ENCODE results near the gene ARHGAP6.

ARHGAP6 gene

DNA sequence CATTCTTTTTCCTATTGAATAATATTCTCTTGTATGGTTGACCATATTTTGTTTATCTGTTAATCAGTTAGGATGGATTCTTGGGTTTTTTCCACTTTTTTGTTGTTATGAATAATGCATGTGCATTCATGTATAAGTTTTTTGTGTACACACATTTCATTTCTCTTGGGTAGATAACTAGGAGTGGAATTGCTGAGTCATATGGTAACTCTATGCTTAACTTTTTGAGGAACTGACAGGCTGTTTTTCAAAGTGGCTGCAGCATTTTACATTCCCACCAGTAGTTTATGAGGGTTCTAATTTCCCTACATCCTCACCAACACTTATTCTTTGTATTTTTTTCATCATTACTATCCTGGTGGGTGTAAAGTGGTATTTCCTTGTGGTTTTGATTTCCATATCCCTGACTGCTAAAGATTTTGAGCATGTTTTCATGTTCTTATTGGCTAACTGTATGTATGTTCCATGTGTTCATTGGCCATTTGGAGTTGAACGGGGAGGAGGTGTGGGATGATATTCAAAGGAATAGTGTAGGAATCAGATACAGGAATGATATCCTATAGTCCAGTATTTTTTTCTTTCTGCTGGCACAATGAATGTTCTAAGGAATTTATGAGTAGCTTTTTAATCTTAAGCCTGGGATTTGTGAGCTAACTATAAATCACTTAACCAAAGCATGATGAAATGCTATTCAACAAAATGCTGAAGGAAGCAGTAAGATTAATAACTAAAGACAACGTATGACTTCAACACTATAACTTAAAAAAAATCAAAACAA is 258.2 kb downstream of the ARHGAP6 start:
- in situ Hi-C loops (cut with MboI; ENCODE audit: low sequenced_read_pairs), result no loop called here

DNA sequence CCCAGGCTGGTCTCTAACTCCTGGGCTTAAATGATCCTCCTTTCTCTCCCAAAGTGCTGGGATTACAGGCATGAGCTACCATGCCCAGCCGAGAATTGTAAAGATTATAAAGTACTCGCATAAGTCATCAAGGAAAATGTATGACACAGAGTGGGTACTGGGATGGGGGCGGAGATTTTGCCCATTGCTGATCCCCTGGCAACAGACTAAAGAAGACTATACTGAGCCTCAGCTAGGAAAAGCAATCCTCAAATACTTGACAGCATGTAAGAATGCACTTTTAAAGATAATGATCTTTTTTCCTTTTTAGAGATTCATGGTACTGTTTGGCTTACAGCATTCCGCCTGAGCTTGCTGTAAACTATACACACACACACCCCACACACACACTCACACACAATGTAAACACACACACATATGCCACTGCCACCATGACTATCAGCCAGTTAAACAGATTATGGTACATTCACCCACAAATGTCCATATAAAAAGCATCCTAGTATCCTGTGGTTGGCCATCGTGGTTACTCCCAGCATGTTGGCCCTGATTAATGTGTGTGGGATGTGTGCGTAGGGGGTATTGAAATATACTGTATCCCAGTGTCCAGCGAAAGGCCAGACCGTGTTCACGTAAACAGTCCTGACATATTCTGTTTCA is 259.5 kb downstream of the ARHGAP6 start:
- in situ Hi-C loops (cut with MboI; ENCODE audit: low sequenced_read_pairs), result no loop called here

DNA sequence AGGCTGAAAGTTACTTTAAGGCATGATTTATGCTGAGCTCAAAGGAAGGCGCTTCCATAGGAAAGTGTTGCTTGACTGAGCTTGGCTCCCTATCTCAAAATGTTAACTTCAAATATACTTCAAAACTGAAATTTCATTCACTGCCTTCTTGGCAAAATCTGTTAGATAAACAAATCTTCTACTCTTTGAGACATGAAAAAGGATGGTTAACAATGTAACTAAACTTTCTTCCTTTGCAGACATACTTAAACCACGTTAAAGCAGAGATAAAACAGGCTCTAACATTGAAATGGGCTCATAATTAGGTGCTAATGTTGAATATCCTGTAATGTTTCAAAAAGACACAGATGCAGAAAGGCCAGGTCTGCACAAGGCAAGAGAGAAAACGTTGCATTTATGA is 262.1 kb downstream of the ARHGAP6 start:
- in situ Hi-C loops (cut with MboI; ENCODE audit: low sequenced_read_pairs), result no loop called here

DNA sequence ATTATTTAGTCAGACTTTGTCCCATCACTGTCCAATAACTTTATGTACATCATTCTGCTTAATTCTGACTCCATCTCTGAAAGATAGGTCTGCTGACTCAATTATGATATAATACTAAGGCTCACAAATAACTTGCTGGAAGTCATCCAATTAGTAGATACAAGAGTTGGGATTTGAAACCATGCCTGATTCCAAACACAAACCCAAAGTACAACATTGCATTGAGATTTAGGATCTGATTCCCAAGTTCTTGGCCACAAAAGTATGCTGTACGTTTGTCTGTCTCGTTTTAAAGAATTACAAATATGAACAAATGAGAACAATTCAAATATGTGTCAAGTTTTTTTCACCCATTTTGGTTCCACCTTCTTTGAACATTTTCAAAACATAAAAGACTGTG is 263.8 kb downstream of the ARHGAP6 start:
- in situ Hi-C loops (cut with MboI; ENCODE audit: low sequenced_read_pairs), result no loop called here

DNA sequence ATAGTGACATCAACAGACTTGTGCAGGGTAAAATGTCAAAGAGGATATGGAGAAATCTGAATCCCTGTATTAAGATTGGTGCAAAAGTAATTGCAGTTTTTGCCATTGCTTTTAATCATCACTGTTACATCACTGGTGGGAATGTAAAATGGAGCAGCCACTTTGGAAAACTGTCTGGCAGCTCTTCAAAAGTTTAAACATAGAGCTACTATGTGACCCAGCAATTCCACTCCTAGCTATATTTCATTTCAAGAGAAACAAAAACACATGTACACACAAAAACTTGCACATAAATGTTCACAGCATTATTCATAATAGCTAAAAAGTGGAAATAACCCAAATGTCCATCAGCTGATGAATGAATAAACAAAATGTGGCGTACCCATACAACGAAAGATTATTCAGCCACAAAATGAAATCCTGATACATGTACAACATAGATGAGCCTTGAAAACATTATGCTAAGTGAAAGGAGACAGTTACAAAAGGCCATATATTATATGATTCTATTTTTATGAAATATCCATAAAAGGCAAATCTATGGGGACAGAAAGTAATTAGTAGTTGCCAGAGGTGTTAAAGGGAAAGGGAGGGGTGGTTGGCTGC is 266.1 kb downstream of the ARHGAP6 start:
- in situ Hi-C loops (cut with MboI; ENCODE audit: low sequenced_read_pairs), result no loop called here

DNA sequence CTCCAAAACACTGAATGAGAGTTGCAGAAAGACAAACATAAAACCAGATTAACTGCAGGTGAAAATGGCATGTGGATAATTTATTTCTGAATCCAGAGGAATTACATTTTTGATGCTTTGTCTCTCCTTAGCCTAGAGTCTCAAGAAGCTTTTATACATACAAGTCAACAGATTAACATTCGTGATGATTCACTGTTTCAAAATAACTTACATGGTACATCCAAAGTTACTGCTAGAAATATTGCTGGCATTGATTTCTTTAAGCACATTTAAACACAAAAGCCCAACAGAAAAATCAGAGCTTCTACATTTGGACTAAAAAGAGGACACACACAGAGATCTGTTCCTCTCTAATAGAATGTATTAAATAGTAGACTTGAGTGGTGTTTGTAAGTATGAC is 266.9 kb downstream of the ARHGAP6 start:
- in situ Hi-C loops (cut with MboI; ENCODE audit: low sequenced_read_pairs), result no loop called here

DNA sequence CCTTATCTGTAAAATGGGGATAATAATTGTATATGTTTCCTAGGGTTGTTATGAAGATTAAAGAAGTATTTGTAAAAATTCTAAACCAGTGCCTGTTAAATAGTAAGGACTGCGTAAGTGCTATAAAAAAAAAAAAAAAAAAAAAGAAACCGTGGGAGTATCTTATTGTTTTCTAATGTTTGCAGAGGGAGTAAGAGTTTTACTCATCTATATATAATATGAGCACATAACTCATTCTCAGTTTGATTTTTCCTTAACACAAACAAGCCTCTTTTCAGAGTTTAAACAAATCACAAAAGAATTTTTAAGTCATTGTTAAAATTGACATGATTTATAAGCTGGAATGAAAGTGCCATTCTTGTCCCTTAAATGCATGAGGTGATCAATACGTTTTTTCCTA is 267.6 kb downstream of the ARHGAP6 start:
- in situ Hi-C loops (cut with MboI; ENCODE audit: low sequenced_read_pairs), result no loop called here

DNA sequence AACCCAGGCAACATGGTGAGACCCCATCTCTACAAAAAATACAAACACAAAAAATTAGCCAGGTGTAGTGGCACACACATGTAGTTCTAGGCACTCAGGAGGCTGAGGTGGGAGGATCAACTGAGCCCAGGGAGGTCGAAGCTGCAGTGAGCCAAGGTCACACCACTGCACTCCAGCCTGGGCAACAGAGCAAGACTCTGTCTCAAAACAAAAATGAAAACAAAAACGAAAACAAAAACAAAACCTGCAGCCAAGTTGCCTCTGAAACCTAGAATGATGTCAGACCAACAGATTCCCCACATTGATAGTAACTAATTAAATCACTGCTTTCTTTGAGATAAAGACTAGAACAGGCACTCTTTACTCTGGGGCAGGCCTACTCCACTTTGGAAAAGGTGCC is 268.0 kb downstream of the ARHGAP6 start:
- in situ Hi-C loops (cut with MboI; ENCODE audit: low sequenced_read_pairs), result no loop called here

DNA sequence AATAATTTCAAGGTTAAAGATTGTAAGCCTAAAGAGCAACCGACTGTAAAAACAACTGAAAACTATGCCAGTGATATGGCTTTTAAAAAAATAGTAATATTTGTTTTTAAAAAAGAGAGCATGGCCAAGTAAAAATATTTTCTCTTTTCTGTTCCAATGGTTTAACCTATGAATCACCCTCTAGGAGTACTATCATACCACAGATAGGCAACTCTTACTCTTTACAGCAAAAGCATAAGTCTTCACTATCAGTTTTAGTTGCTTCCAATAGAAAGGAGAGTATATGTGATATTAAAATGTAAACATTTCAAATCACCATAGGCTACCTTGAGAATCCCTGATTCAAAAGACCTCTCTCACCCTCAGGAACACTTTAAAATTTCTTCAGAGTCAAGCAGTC is 269.9 kb downstream of the ARHGAP6 start:
- in situ Hi-C loops (cut with MboI; ENCODE audit: low sequenced_read_pairs), result no loop called here

DNA sequence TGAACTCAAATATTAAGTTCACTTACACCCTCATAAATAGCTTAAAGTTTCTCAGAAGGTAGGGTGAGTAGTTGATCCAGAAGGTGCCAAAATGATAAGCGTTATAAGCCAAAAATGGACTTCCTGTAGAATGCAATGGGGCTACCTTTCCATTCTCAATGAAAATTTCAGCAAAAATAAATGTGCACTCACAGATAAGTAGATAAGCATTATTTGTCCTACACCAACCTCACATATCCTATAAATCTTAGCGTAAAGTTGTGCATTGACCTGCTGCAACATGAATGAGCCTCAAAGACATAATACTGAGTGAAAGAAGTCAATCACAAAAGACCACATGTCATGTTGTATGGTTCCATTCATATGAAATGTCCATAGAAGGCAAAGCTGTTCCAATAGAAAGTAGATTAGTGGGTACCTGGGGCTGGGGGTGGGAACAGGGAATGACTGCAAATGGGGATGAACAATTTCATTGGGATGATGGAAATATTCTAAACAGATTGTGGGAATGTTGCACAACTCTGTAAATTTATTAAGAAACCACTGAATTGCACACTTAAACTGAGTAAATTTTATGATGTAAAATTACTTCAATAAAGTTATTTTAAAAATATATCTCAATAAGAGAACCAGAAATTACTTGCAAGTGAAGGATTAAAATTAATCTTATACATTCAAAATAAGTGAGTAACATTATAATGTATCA is 271.6 kb downstream of the ARHGAP6 start:
- in situ Hi-C loops (cut with MboI; ENCODE audit: low sequenced_read_pairs), result no loop called here

DNA sequence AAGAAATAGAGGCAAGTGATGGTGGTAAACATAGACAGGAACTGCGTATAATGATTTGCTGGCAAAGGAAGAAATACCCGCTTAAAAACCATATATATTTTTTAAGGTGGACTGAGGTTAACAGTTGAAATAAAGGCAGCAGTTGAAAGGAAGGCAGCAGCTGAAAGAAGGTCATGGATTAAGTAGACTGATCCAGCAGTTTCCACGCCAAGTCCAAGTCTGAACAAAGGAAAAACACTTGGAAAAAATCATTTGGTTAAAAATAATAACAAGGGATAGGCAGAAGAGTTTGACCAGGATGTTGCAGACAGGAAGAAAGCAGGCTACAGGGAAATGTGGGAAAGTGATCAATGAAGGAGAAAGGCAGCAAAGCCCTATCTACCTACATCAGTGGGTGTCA is 278.9 kb downstream of the ARHGAP6 start:
- in situ Hi-C loops (cut with MboI; ENCODE audit: low sequenced_read_pairs), result no loop called here

DNA sequence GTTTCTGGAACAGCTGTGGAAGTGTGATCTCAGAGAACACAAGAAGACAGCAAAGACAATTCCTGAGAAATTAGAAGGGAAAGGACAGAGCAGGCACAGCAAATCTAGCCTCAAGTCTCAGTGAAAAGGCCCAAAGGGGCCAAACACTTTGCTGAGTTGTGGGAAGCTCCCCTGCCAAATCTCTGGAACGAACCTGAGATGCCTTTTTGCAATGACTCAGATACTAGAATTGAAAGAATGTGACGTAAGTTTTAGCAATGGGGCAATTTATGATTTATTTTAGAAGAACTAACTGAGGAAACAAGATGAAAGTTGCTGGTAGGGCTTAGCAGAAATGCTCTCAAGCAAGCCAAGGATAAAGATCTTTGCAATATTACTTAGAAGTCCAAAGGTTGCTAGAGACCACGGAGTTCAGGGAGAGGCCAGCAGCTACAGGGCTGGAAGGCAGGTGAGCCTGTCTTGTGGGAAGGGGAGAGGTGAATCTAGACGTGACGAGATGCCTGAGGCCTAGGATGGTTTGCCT is 279.7 kb downstream of the ARHGAP6 start:
- in situ Hi-C loops (cut with MboI; ENCODE audit: low sequenced_read_pairs), result no loop called here

DNA sequence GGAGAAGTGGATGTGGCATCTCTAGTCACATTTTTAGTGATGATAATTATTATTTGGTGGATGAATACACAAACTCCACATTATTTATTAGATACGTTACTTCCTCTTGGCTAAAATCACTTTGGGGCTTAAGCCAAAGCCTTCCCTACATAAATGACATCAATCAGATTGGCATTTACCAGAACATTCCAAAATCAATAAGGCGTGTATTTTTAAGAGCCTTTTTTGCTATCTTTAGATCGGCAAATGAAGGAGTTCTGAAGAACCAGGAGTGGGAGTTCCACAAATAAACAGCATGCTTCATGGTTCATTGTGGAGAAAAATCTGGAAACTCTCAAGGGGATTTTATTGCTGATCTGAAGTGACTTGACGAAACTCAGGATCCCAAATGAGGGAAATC is 282.8 kb downstream of the ARHGAP6 start:
- in situ Hi-C loops (cut with MboI; ENCODE audit: low sequenced_read_pairs), result no loop called here

DNA sequence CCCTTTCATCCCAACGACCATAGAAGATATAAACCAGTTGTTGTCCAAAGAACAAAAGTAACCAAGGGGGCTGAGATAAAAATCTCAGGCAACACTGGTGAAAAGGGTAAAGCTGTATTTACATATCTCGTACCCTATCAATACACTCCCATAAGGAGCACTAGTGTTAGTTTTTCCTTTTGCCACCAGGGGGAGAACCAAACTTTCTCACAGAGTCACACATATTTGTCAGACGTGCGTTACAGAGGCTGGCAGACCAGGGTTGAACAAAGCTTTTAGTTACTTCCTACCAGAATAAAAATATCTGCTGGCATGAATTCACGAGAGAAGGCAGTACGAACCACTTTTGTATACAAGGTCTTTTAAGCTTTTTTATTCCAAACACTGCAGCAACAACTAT is 284.3 kb downstream of the ARHGAP6 start:
- in situ Hi-C loops (cut with MboI; ENCODE audit: low sequenced_read_pairs), result no loop called here

DNA sequence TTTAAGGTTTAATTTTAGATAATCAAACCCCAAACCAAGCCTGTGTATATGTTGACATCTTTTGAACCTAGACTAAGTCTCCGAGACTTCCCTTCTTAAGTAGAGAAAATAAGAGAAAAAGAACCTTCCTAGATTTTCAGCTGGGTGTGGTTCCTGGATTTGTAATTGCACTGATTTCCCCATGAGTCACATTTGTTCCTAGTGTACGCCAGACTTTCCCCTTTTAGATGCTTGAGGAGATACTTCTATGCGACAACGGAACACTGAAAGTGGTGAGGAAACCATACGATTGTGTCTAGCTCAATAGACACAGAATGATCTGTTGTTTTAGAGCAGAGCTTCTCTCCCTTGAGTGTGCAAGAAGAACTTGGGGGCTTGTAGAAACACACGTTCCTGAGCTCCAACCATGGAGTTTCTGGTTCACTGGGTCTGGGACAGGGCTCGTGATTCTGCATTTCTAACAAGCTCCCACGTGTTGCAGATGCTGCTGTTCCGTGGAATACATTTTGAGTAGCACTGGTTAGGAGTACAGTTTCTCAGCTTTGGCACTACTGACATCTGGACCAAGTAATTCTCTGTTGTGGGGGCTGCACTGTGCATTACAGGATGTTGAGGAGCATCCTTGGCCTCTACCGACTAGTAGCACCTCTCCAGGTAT is 285.4 kb downstream of the ARHGAP6 start:
- in situ Hi-C loops (cut with MboI; ENCODE audit: low sequenced_read_pairs), result no loop called here

DNA sequence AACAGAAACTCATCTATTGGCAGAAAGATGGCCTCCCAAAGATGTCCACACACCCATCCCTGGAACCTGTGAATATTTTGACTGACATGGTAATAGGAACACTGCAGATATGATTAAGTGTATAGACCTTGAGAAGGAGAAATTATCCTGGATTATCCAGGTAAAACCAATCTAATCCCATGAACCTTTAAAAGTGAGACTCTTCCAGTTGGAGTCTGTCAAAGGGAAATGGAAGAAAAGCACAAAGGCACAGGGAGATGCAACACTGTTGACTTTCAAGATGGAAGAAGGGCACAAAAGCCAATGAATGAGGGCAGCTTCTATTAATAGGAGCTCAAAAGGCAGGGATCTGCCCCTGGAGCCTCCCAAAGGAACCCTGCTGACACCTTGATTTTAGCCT is 289.6 kb downstream of the ARHGAP6 start:
- in situ Hi-C loops (cut with MboI; ENCODE audit: low sequenced_read_pairs), result no loop called here

DNA sequence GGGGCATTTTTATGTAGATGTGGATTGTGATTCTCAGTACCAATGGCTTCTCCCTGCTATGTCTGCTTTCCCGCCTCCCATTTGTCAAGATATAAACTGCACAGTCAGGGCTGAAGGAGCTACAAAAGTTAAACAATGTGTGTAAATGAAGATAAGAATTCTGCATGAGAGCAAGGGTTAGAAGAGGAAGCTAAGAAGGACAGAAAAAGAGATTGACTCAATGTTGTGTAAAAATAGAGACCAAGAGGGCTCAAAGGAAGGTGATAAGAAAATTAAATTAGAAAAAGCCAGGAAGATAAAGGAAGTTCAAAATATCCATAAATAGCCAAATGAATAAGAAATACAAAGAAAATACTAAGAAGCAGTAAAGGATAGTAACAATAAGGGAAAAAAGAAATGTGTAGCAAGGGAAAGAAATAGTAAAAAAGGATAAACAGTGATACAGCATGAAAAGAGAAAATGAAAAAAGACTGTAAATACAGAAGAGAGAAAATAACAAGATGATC is 290.1 kb downstream of the ARHGAP6 start:
- in situ Hi-C loops (cut with MboI; ENCODE audit: low sequenced_read_pairs), result no loop called here

DNA sequence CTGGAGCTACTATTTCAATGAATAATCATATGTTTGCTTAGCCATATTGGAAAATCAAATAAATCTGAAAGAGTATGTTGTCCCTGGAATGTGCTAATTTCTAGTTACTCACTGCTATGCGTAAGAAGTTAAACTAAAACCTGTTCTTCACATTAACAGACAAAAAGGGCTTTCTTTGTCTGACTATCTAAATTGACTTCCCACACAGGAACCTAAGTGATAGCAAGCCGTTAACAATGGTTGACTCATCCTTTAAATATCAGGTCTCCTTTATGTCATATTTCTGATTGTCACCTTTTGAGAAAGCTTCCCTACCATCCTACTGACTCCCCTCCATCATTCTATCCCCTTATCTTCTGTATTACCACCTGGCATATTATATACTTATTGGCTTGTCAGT is 291.1 kb downstream of the ARHGAP6 start:
- in situ Hi-C loops (cut with MboI; ENCODE audit: low sequenced_read_pairs), result no loop called here

DNA sequence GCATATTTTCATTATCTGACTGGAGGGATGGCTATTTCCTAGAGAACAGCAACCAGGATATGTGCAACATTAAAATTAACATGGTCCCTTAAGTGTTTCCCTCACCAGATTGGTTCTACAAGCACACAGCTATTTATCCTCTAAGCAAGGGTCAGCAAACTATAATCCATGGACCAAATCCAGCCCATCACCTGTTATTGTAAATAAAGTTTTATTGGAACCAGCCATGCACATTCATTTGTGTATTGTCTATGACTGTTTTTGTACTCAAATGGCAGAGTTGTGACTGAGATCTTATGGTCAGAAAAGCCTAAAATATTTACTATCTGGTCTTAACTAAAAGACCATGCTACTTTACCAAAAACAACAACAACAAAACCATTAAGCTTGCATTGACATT is 294.6 kb downstream of the ARHGAP6 start:
- in situ Hi-C loops (cut with MboI; ENCODE audit: low sequenced_read_pairs), result no loop called here

DNA sequence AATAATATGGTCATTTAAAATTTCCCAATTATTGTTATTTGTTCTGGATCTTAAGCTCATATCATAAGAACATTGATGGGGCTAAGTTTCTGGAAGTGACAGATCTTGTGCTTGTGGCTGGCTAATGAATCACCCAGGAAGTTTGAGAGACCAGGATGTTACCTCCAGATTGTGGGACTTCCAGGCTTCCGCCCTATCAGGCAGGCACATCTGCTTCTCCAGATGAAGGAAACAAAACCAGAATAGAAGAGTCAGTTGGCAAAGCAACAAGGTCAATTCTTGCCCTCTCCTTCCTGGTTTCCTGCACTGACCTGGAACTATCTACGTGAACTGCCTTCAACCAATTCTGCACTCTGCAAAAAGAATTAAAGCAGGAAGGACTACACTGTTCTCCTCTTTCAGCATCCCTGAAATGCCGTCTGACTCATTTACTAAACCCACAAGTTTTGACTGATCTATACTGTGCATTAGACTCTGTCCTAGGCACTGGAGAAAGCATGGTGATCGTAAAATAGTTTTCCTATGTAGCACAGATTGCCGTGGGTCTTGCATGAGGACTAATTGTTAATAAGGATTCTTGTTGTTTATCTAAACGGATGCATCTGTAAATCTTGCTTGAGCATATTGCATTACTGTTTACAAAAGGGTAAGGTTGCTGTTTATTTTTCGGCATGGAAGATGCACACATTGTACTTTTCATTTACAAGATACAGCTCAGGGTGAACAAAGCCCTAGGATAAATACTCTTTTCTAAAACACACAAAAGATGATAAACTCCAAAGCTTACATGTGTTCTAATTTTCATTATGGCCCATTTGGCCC is 297.9 kb downstream of the ARHGAP6 start:
- in situ Hi-C loops (cut with MboI; ENCODE audit: low sequenced_read_pairs), result no loop called here

All from HL-60/S4 (cell line).